ENCODE measurements around the gene SLC7A5. TPM values are rescaled to one million over a fixed set of nuclear protein-coding genes. Genes with fewer than 3 reads are reported as not detected.

Gene SLC7A5
- total RNA-seq, 6 donors from 2014 or later: 4.7 to 20.4 (median 8.5) TPM

DNA sequence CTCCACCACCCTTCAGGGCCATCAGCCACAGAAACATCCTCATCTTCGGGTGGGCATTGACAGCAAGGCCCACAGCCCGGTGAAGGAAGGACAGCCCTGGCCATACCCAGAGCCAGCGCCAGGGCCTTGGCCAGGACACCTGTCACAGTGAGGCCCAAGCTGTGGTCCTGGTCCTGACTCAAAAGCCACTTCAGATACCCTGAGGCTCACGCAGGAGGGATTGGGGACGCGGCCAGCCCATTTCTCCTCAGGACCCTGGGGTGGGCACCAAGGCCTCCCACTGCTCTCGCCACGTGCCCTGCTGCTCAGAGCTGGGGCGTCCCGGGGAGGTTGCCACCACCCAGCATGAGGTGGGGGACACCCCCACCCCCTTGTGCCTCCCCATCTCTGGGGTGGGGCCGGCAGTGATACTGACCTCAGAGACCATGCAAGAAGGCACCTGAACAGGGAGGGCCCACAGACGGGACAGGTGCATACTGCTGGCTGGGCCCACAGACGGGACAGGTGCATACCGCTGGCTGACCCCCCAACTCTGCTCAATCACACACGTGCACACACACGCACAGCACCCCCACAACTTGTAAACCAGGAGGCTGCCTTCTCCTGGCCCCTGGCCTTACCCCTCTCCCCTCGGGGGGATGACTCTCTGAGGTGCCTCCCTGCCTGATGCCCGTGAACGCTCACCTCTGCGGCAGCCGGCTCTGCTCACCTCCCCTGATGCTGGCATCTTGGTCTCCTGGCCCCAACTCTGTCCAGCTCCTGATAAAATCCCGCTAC, 14.2 kb downstream of the SLC7A5 start:
- ATAC-seq (ENCODE audit: low FRiP score in 2 of 2) (no peak), DNase-seq (peak in 1 of 2 donors; percentile 49)
- Histone ChIP-seq H3K4me3 (no peak overlapping the region), H3K36me3 (peaks cover 0 to 8% (median 0%) of the 10 kb centered on the region in 4 donors), H3K27ac (peak overlapping the region; percentile 78 to 91 (median 82)), H3K27me3 (no peaks in the 10 kb centered on the region), H3K4me1 (peaks cover 22 to 46% (median 36%) of the 10 kb centered on the region in 4 donors), H3K9me3 (no peaks in the 10 kb centered on the region)
- WGBS, 2 donors: 80 to 91% methylated on average over 11 to 16 of the region's 22 CpGs
- TF ChIP-seq POLR2A (IDR thresholded peaks at IDR 0.05) (no peak), POLR2AphosphoS5 (IDR thresholded peaks at IDR 0.05) (no peak), EP300 (IDR thresholded peaks at IDR 0.05) (no peak)
- TF ChIP-seq, protein P1, sequence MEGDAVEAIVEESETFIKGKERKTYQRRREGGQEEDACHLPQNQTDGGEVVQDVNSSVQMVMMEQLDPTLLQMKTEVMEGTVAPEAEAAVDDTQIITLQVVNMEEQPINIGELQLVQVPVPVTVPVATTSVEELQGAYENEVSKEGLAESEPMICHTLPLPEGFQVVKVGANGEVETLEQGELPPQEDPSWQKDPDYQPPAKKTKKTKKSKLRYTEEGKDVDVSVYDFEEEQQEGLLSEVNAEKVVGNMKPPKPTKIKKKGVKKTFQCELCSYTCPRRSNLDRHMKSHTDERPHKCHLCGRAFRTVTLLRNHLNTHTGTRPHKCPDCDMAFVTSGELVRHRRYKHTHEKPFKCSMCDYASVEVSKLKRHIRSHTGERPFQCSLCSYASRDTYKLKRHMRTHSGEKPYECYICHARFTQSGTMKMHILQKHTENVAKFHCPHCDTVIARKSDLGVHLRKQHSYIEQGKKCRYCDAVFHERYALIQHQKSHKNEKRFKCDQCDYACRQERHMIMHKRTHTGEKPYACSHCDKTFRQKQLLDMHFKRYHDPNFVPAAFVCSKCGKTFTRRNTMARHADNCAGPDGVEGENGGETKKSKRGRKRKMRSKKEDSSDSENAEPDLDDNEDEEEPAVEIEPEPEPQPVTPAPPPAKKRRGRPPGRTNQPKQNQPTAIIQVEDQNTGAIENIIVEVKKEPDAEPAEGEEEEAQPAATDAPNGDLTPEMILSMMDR (IDR thresholded peaks at IDR 0.05): no peak

GRCh38 chr16:87854053-87854906, 15.0 kb downstream of the SLC7A5 start:
- ATAC-seq (ENCODE audit: low FRiP score in 2 of 2): no peak
- H3K4me3 ChIP-seq: peak overlapping the region in 3 of 4 donors; percentile 16 to 40 (median 29)

DNA sequence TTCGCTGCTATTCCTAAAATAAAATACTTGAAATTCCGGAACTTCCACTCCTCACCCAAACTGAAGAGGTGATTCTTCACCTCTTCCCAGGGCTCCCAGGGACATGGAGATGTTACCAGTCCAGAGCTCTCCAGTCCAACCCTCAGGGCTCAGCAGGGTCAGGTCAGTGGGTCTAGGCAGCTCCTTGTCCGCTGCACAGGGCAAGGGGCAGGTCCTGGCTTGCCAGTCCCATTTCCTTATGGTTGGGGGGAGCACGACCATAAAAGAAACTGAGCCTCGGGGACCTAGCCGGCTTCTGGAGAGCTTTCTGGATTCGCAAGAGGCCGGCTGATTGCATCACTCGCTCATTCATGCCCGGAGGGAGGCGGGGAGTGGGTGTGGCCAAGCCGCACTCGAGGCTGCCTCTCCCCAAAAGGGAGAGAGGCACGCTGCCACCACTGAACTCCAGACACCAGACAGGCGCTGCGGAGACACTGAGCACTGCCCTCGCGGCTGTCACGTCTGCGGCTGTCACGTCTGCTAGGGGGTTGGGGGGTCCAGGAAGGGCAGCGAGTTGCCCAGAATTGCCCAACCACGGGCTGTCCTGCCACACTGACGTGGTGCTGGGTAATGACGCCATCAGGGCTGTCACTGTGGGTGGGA, 15.8 kb downstream of the SLC7A5 start:
- peaks cover 0 to 9% (median 0%) of the 10 kb centered on the region in 4 donors for H3K36me3 ChIP-seq
- H3K4me3 ChIP-seq: peak overlapping the region in 3 of 4 donors; percentile 16 to 40 (median 29)
- TF ChIP-seq, protein P1 (IDR thresholded peaks at IDR 0.05): no peak
- TF ChIP-seq EP300 (IDR thresholded peaks at IDR 0.05): peak in 1 of 4 donors; percentile 8
- peak; percentile 77 to 83 for TF ChIP-seq POLR2AphosphoS5 (IDR thresholded peaks at IDR 0.05)
- TF ChIP-seq POLR2A (IDR thresholded peaks at IDR 0.05): peak in 2 of 4 donors; percentile 24 to 80
- no peaks in the 10 kb centered on the region for H3K27me3 ChIP-seq
- WGBS, 2 donors: 34 to 41% methylated on average over 2 to 5 of the region's 25 CpGs
- no peaks in the 10 kb centered on the region for H3K9me3 ChIP-seq
- ATAC-seq (ENCODE audit: low FRiP score in 2 of 2) (peak; percentile 83 to 90), DNase-seq (peak; percentile 95 to 98)
- H3K4me1 ChIP-seq: peaks cover 22 to 44% (median 42%) of the 10 kb centered on the region in 4 donors
- H3K27ac ChIP-seq: peak overlapping the region; percentile 50 to 91 (median 76)

More at GRCh38 chr16:87854053-87854906, 15.0 kb downstream of the SLC7A5 start:
- 41 to 54% methylated on average over 10 to 20 of the region's 21 CpGs for WGBS, 2 donors
- H3K4me1 ChIP-seq: peaks cover 22 to 51% (median 42%) of the 10 kb centered on the region in 4 donors
- H3K36me3 ChIP-seq: peaks cover 0 to 9% (median 0%) of the 10 kb centered on the region in 4 donors
- peak overlapping the region; percentile 50 to 91 (median 76) for H3K27ac ChIP-seq
- TF ChIP-seq POLR2A (IDR thresholded peaks at IDR 0.05): no peak
- TF ChIP-seq POLR2AphosphoS5 (IDR thresholded peaks at IDR 0.05): no peak
- TF ChIP-seq, protein P1 (IDR thresholded peaks at IDR 0.05): no peak
- TF ChIP-seq EP300 (IDR thresholded peaks at IDR 0.05): no peak
- H3K27me3 ChIP-seq: no peaks in the 10 kb centered on the region
- H3K9me3 ChIP-seq: no peaks in the 10 kb centered on the region
- DNase-seq: peak in 1 of 2 donors; percentile 82

GRCh38 chr16:87851601-87852000, 17.7 kb downstream of the SLC7A5 start:
- H3K27me3 ChIP-seq: no peaks in the 10 kb centered on the region
- H3K27ac ChIP-seq: no peak overlapping the region
- H3K9me3 ChIP-seq: no peaks in the 10 kb centered on the region
- no peak overlapping the region for H3K4me3 ChIP-seq
- H3K4me1 ChIP-seq: peaks cover 22 to 44% (median 40%) of the 10 kb centered on the region in 4 donors
- TF ChIP-seq POLR2A (IDR thresholded peaks at IDR 0.05): no peak
- TF ChIP-seq POLR2AphosphoS5 (IDR thresholded peaks at IDR 0.05): no peak
- no peak for TF ChIP-seq EP300 (IDR thresholded peaks at IDR 0.05)
- TF ChIP-seq, protein P1 (IDR thresholded peaks at IDR 0.05): no peak
- peaks cover 0 to 9% (median 0%) of the 10 kb centered on the region in 4 donors for H3K36me3 ChIP-seq
- DNase-seq (peak in 1 of 2 donors; percentile 85), ATAC-seq (ENCODE audit: low FRiP score in 2 of 2) (no peak)
- WGBS, 2 donors: 59 to 71% methylated on average over 13 to 21 of the region's 21 CpGs
